GM12878 (cell line): ENCODE measurements around the gene CHTOP.

Experiments
- CHD1 ChIP-seq: IDR thresholded peaks from 2 replicates; pipeline ENCODE4 v1.6.1; 2012; ENCODE audit warnings: low read depth, low read length, improper control_type of control experiment
- SPI1 ChIP-seq: IDR thresholded peaks from 2 replicates; pipeline ENCODE4 v1.6.1; 2011; ENCODE audit warnings: low read depth, mild to moderate bottlenecking, low read length, moderate library complexity, borderline replicate concordance; ENCODE audit not compliant: insufficient read depth

- TF ChIP-seq SPI1 (no peak), CHD1 (no peak)
Observed at GRCh38 chr1:153669606-153670005, 35.7 kb downstream of the CHTOP start.
